GM19452 (cell line): ENCODE data around the gene ATG7.
"Not testable (repeated sequence)": the region's sequence is repeated elsewhere in the genome, so short reads cannot be mapped to it uniquely, and the experiment has no call there.

Experiments
- ATAC-seq: cut with Tn5 transposase; IDR thresholded peaks from one replicate; pipeline ENCODE4 v1.9.1; 2021; ENCODE audit not compliant: unreplicated experiment

ATG7 gene

DNA sequence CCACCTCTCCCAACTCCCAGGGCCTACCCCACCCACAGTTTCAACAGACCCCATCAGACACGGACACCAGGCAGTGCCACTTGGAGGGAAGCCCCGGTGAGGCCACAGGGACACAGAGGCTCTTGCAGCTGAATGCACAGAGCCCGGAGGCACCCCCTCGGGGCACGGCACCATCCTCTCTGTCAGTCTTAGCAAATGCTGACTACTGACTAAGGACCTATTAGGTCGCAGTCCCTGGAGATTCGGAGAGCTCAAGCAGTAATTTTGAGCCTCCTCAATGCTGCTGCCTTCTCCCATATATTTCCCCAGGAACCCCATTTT, 291.6 kb downstream of the ATG7 start:
- ATAC-seq: no peak

DNA sequence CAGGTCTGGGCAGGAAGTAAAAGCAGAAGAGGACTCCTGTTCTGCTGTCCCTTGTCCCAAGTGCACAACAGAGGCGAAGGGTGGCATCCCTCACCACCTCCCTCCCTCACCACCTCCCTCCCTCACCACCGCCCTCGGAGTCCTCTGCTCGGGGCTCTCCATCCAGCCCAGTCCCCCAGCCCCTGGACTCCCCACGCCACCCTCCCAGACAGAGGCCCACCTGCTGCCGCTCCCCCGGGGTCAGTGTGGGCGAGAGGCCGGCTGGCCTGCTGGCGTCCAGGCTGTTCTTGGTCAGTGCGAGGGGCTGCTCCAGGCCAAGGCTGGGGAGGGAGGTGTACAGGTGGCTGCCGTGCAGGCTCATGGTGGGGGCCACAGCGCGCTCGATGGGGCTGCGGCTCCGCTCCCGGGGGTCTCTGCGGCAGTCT, 292.4 kb downstream of the ATG7 start:
- ATAC-seq: no peak

DNA sequence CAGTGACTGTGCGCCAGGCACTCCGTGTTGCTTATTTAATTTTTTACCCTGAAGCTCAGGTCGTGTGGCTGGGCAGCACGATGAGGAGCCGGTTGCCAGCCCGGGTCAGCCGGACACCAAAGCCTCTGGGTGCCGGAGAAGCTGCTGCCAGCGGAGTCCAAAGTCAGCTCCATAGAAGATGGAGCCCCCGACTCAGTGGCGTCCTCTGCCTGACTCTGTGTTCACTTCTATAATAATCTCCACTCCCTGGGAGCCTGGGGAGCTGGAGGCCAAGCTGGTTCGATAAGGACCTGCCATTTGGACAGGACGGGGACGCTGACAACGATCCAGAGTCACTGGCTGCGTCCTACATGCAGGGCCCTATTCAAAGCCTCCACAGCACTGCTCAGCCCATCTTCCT, 292.9 kb downstream of the ATG7 start:
- ATAC-seq: no peak

DNA sequence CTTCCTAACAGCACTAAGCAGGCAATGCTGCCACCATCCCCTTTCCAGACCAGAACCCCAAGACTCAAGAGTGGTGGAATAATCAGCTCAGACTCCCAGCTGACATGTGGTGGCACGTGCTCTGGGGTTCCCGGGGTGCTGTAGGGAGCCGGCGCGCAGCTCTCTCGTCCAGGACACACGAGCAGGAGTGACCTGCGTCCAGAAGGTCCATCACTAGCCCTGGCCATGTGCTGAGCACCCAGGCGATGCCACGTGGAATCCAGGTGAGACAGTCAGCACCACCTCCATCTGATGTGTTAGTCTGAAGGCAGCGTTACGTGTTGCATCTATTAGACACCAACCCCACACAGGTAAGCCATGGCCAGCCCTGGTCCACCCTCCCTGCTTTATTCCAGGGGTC, 293.3 kb downstream of the ATG7 start:
- ATAC-seq: no peak

GRCh38 chr3:11565932-11566331, 293.7 kb downstream of the ATG7 start:
- ATAC-seq: no peak

- no peak for ATAC-seq
Observed at GRCh38 chr3:11566478-11566877, 294.3 kb downstream of the ATG7 start.

- no peak for ATAC-seq
Observed at GRCh38 chr3:11566916-11567315, 294.7 kb downstream of the ATG7 start.

DNA sequence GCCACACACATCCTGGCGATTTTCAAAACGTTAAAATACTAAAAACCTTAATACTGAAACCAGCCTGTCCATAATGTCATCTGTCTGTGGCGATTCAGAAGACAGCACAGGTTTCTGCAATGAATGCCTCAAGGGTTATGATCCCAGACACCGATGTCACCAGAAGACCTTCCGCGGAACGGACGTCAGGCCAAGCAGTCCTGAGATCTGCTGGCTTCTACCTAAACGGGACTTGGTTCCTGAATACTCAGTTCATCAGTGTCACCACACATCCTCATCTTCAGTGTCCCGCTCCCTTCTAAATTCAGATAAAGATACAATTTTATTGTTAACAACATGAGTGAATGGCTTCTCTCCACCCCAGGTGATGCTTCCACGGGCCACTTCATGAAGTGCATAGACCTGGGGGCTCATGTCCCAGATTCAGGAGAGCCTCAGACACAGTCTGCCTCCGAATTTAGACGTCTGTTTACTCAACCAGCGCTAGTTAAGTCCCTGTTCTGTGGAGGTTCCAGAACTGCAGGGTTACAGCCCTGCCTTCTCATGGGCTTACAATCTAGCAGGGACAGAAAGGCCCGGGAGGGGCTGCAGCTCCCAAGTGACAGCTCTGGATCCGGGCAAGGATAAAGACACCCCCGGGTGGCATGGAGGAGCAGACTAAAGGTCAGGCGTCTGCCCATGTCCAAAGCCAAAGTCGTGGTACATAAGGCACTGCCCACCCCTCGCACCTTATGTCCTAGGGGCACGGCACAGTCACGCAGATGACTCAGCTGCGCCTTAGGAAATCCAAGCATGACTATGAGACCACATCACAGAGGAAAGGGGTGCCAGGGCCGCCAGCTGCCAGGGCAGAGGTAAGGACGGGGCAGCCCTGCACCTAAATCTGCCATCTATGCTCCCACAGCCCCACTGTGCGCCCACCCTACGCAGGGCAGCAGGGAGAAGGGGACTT, 295.6 kb downstream of the ATG7 start:
- no peak for ATAC-seq

GRCh38 chr3:11568503-11569155, 296.4 kb downstream of the ATG7 start:
- no peak for ATAC-seq

- no peak for ATAC-seq
Observed at GRCh38 chr3:11569156-11569741, 297.1 kb downstream of the ATG7 start.

DNA sequence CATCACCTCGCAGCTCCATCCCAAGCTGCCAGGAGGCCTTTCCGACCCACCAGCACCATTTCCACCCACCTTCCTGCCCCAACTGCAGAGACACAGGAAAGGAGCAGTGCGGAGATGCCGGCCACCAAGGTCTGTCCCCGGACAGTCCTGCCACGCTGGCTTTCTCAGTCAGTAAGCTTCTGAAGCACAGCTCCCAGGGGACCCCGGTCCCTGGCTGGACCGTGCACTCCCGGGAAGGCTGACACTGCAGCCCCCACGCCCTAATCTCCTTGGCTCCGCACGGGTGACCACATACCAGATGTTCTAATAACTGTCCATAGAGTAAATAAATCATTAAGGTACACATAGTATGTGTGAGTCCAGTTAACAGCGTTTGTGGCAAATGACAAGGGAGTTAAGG, 298.1 kb downstream of the ATG7 start:
- ATAC-seq: no peak

DNA sequence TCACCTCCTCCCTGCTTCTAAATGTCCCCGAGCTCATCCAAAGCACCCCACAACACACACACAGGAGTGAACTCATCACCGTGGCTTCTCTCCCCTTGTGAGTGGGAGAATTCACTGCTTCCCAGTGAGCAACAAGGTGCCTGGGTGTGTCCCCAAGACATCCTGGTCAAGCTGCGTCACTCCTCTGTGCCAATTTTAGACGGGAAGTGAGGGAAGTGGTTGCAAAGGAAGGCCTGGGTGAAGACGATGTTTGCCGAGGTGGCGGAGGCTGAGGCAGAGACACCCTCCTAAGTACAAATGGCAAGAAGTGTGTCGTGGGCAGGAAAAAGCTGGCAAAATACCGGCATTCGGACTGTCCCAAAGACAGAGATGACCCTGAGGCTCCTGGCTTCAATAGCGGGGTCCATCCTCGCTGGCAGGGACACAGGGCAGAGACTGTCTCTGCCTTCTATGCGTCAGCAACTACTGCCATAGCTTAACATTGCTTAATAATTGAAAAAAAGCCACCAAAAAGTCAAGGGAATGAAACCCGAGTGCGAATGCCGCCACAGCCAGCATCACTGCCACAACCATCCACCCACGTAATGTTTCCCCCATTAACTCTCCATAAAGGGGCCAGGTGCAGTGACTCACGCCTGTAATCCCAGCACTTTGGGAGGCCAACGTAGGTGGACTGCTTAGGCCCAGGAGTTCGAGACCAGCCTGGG, 298.7 kb downstream of the ATG7 start:
- no peak for ATAC-seq

- ATAC-seq: not testable (repeated sequence)
Observed at GRCh38 chr3:11572660-11573059, 300.5 kb downstream of the ATG7 start.

GRCh38 chr3:11574981-11575669, 302.9 kb downstream of the ATG7 start:
- no peak for ATAC-seq

- ATAC-seq: no peak
Observed at GRCh38 chr3:11575677-11576076, 303.5 kb downstream of the ATG7 start.

GRCh38 chr3:11576453-11576852, 304.3 kb downstream of the ATG7 start:
- ATAC-seq: no peak

- ATAC-seq: no peak
Observed at GRCh38 chr3:11578169-11578568, 306.0 kb downstream of the ATG7 start.

DNA sequence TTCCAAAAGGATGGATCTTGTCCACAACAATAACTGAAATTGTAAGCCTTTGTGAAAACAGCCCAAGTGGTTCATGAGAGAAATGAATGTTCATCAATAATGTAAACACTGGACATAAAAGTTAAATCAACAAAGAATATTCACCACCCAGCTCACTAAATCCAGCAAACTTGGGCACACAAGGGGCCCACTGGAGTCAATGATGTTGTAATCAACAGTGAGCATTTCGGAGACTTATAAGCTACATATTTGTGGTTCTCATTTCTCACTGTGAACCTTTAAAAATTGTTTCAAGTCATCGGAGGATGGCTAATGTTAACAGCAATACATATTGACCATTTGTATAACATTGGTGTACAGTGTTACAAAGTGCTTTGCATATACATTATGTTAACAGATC, 308.4 kb downstream of the ATG7 start:
- no peak for ATAC-seq

DNA sequence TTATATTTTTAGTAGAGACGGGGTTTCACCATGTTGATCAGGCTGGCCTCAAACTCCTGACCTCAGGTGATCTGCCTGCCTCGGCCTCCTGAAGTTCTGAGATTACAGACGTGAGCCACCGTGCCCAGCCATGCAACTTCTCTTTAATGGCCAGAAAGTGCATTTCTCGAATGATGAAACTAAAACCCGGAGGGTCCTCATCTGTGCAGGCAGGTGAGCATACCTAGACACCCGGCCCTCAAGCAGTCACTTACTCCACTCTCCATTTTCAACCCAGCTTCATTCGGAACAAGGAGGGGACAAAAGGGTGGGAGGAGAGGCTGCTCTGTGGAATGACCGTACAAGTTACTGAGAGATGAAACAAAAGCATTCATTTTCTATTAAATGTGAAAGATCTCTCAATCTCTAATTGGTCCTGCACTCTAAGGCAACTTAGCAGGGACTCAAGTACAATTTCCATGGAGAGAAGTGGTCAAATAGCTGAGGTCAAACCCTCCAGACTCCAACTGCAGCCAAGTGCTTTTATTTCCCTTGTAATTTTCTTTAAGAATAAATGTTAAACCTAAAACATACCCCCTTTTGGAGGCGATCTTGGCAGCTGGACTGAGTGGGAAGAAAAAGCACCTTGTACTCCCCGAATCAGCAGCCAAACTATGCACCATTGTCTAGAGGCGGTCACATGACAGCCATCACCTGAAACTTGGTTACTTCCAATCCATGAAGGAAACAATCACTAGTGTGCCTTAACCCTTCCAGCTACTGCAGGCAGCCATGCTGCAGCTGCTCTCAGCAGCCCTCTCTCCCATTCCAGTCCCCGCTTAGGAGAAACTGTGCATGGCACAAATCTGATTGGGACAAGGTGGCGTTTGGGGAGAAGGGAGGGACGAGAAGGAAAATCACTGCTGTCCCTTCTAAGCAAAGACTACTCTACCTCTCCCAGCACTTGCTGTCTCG, 309.3 kb downstream of the ATG7 start:
- ATAC-seq: no peak
